Measurements from ENCODE around the gene GRHL1. TPM values are rescaled to one million over a fixed set of nuclear protein-coding genes. Genes with fewer than 3 reads are reported as not detected.

GRHL1 gene
- total RNA-seq, 3 donors from 2014 or later = 0.41 to 2.0 (median 1.9) TPM

DNA sequence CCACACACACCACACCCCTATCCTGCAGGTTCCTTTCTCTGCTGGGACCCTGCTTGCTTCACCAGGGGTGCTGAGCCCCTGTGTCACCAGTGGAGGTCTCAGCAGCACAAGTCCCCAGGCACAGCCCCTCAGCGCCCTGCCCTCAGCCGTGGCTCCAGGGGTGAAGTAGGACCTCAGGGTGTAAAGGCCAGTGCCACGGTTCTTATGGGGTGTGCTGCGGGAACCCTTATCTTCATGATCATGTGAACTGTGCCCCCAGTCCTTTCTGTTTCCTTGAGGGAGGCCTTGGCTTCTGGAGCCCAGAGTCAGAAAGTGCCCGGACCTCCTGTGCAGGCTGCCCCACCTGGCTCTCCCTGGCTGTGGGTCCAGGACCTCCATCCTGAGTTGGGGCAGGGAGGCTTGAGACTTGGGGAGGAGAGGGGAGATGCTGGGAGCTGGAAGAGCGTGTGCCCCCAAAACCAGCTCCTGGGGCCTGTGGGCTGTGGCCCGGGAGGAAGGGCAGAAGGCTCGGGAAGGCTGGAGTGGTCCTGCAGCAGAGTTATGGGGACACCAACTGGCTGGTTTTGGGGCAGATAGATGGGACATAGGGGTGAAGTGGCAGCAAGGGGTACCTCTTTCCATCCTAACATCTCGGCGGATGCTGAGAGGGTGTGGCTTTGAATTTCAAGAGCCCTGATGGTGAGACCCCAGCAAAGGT is 71.6 kb downstream of the GRHL1 start:
- TF ChIP-seq, protein P1, sequence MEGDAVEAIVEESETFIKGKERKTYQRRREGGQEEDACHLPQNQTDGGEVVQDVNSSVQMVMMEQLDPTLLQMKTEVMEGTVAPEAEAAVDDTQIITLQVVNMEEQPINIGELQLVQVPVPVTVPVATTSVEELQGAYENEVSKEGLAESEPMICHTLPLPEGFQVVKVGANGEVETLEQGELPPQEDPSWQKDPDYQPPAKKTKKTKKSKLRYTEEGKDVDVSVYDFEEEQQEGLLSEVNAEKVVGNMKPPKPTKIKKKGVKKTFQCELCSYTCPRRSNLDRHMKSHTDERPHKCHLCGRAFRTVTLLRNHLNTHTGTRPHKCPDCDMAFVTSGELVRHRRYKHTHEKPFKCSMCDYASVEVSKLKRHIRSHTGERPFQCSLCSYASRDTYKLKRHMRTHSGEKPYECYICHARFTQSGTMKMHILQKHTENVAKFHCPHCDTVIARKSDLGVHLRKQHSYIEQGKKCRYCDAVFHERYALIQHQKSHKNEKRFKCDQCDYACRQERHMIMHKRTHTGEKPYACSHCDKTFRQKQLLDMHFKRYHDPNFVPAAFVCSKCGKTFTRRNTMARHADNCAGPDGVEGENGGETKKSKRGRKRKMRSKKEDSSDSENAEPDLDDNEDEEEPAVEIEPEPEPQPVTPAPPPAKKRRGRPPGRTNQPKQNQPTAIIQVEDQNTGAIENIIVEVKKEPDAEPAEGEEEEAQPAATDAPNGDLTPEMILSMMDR (IDR thresholded peaks at IDR 0.05) = no peak
- Histone ChIP-seq H3K4me1 (ENCODE audit: low read depth) (no peaks in the 10 kb centered on the region), H3K36me3 (ENCODE audit: low read depth) (no peaks in the 10 kb centered on the region), H3K4me3 (no peak overlapping the region), H3K9me3 (no peaks in the 10 kb centered on the region)
- ATAC-seq = no peak
- DNase-seq = peak in 2 of 3 donors; percentile 5 to 28
- intact Hi-C loops (cut with DNase I, micrococcal nuclease) = no loop called here

DNA sequence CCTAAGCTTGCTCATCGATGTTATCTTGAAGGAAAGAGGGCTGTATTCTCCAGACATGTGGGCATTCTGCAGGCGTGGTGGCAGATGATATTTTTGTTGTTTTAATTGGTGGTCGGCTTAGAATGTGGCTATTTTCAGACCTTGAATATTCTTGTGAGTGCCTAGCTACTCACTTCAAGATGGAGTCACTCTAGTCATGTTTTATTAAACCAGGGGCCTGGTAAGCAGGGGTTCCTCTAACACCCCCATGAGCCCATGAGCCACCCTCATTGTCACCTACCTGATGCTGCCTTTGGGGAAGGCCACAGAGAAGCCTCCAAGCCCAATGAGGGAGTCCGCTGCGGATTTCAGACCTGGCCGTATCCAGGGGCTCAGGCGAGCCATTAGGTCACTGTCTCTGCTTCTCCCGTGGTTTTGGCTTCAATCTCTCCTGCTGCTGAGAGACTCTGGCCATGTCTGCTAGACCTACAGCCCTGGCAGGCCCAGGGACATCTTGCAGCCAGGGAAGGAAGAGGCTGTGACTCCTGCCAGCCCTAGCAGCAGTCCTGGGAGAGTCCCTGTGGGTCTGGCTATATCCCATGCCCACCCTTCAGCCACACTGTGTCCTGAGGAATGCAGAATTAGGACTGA is 75.6 kb downstream of the GRHL1 start:
- TF ChIP-seq, protein P1 (IDR thresholded peaks at IDR 0.05) = no peak
- Histone ChIP-seq H3K36me3 (ENCODE audit: low read depth) (no peaks in the 10 kb centered on the region), H3K4me1 (ENCODE audit: low read depth) (peaks cover 12% of the 10 kb centered on the region), H3K9me3 (no peaks in the 10 kb centered on the region), H3K4me3 (no peak overlapping the region)
- peak in 1 of 3 donors; percentile 18 for DNase-seq
- intact Hi-C loops (cut with DNase I, micrococcal nuclease) = no loop called here
- ATAC-seq = no peak

DNA sequence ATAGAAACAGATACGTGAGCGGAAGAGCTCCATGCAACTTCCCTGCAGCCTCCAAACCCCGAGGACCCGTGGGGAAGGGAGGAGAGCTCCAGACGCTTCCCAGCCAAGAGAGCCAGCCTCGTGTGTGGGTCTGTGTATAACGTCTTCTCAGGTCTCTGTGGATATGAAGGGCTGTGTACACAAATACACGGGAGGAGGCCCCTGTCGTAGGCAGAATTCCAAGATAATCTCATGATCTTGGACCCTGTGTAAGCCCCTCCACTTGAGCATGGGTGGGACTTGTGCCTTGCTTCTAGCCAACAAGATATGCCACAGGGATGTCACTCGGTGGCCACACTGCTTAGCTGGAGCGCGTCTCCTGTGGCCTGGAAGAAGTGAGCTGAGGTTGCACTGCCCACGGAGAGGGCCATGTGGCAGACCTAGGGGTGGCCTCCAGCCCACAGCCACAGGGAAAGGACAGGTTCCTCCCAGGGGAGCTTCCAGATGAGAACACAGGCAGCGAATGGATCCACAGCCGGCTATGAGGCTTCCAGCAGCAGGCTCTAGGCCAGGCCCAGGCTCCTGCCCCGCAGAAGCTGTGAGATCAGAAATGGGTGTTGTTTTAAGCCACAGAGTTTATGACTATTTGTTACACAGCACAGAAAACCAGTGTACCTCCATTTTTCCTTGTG is 76.3 kb downstream of the GRHL1 start:
- TF ChIP-seq, protein P1 (IDR thresholded peaks at IDR 0.05) = no peak
- Histone ChIP-seq H3K4me1 (ENCODE audit: low read depth) (peaks cover 12% of the 10 kb centered on the region), H3K4me3 (no peak overlapping the region), H3K9me3 (no peaks in the 10 kb centered on the region), H3K36me3 (ENCODE audit: low read depth) (no peaks in the 10 kb centered on the region)
- intact Hi-C loops (cut with DNase I, micrococcal nuclease) = no loop called here
- ATAC-seq = no peak
- DNase-seq = peak in 1 of 3 donors; percentile 38

DNA sequence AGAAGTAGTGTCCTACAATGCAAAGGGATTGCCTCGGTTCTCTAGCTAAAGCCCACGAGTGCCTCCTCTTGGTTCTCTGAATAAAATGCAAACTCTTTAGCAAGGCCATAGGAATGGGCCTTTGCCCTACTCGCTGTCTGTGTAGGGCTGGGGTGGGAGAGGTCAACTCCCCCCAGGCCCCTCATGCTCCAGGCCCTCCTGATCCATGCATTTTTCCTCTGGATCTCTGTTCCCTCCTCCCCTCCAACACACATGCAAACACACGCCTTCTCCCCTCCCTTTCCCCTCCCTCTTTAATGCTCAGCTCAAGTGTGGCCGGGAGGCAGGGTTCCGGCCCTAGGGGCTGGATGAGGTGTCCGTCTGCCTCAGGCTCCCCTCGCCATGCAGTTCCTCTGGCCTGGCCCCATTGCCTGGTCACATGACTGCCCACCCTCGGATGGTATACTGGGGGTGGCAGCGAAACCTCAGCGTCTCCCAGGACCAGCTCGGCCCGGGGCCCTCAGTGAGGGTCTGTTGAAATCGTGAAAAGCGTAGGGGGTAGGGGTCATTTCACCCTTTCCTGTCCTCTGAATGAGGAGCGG is 77.0 kb downstream of the GRHL1 start:
- DNase-seq = peak in 1 of 3 donors; percentile 53
- TF ChIP-seq, protein P1 (IDR thresholded peaks at IDR 0.05) = no peak

DNA sequence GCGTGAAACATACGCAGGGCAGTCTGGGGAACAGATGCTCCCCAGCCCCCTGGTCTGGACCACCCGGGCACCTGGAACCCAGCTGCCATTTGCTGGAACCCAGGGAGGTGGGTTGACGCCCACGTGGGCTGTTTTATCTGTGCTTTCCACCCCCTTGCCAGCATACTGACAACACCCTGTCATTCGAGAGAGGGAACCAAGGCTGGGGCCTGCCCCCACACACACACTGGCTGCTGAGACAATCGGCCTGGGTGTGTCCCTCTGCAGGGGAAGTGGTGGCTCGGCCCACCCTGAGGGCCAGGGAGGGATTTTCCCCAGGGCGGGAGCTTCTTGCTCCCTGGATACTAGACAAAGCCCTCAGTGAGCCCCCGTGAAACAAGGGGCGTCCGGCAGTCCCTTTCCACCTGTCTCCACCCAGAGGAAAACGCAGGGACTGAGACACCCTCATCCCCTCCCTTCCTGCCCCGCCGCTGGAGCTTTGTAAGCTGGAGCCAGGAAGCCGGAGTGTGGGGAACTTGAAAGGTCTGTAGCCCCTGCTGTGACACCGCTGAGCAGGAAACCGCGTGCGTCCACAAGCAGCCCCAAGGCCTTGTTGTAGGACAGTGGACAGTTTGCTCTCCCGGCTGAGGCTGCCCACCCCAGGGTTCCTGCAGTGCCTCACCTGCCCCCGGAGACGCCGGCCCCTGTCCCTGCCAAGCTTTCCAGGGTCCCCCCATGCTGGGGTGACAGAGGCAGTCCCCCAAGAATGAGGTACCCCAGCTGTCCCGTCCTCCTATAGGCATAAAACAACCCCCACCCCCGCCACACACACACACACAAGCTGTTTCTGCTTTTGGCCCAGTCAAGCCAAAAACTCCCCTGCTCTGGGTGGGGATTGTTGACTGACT is 77.7 kb downstream of the GRHL1 start:
- no peak overlapping the region for H3K4me3 ChIP-seq
- intact Hi-C loops (cut with DNase I, micrococcal nuclease) = no loop called here
- DNase-seq = peak; percentile 54 to 85 (median 68)
- no peaks in the 10 kb centered on the region for H3K9me3 ChIP-seq
- peaks cover 12% of the 10 kb centered on the region for H3K4me1 ChIP-seq (ENCODE audit: low read depth)
- TF ChIP-seq, protein P1 (IDR thresholded peaks at IDR 0.05) = no peak
- no peaks in the 10 kb centered on the region for H3K36me3 ChIP-seq (ENCODE audit: low read depth)
- ATAC-seq = peak; percentile 86

More for the DNA sequence above, 77.0 kb downstream of the GRHL1 start:
- Histone ChIP-seq H3K4me3 (no peak overlapping the region), H3K36me3 (ENCODE audit: low read depth) (no peaks in the 10 kb centered on the region), H3K9me3 (no peaks in the 10 kb centered on the region), H3K4me1 (ENCODE audit: low read depth) (peaks cover 12% of the 10 kb centered on the region)
- no peak for ATAC-seq
- intact Hi-C loops (cut with DNase I, micrococcal nuclease) = no loop called here

Measured in mucosa of descending colon (tissue), 3 donors.